WERI-Rb-1 (cell line): ENCODE measurements around the gene OTULINL.

Experiments
- DNase-seq: peaks from one replicate; pipeline ENCODE4 v3.0.0-alpha.2; 2020
- H3K27ac ChIP-seq: fragments of 250-450 bp; sonication (Bioruptor Pico); 2 replicates; pipeline ENCODE4 v1.5.1; 2020; ENCODE audit warnings: mild to moderate bottlenecking, moderate library complexity
- H3K27me3 ChIP-seq: fragments of 250-450 bp; sonication (Bioruptor Pico); 2 replicates; pipeline ENCODE4 v1.5.1; 2021; ENCODE audit warnings: mild to moderate bottlenecking, low read depth, moderate library complexity; ENCODE audit not compliant: insufficient read depth, severe bottlenecking
- H3K36me3 ChIP-seq: fragments of 250-450 bp; sonication (Bioruptor Pico); 2 replicates; pipeline ENCODE4 v1.5.1; 2020; ENCODE audit warnings: mild to moderate bottlenecking, moderate library complexity
- H3K4me3 ChIP-seq: 2 replicates; pipeline ENCODE4 v1.5.1; 2011; ENCODE audit warnings: low read depth, mild to moderate bottlenecking, control low read depth, low read length
- H3K9me3 ChIP-seq: fragments of 250-450 bp; sonication (Bioruptor Pico); 2 replicates; pipeline ENCODE4 v1.5.1; 2021; ENCODE audit warnings: mild to moderate bottlenecking, moderate library complexity; ENCODE audit not compliant: severe bottlenecking
- CTCF ChIP-seq: IDR thresholded peaks from 2 replicates; pipeline ENCODE4 v1.5.1; 2011; ENCODE audit warnings: low read depth, mild to moderate bottlenecking, control low read depth, inconsistent platforms, low read length

OTULINL gene

GRCh38 chr5:14595189-14595588, 13.6 kb downstream of the OTULINL start:
- H3K4me3 ChIP-seq = no peak overlapping the region
- no peak for TF ChIP-seq CTCF
- no peaks in the 10 kb centered on the region for H3K9me3 ChIP-seq
- no peak overlapping the region for H3K27ac ChIP-seq
- H3K36me3 ChIP-seq = peaks cover under 1% of the 10 kb centered on the region
- no peak for DNase-seq
- H3K27me3 ChIP-seq = no peaks in the 10 kb centered on the region

DNA sequence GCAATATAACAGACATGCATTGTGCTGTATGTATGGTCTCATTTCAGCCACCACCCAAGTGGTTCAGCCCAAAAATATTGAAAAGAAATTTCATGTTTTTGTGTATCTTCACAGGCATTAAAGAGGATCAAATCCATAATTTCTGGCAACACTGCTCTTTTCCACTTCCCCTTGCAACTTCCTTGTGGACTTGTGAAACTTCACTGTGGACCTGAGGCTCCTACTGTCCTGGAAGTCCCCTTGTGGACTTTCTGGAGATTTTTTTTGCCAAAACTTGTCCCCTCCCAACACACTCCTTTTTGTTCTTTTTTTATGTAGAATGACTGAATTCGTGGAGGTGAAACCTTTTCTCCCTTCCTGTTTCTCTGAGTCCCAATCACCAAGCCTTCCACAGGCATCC, 14.3 kb downstream of the OTULINL start:
- no peaks in the 10 kb centered on the region for H3K9me3 ChIP-seq
- H3K27me3 ChIP-seq = no peaks in the 10 kb centered on the region
- no peak overlapping the region for H3K27ac ChIP-seq
- DNase-seq = no peak
- peaks cover 4% of the 10 kb centered on the region for H3K36me3 ChIP-seq
- TF ChIP-seq CTCF = no peak
- no peak overlapping the region for H3K4me3 ChIP-seq

- DNase-seq = no peak
Measured at GRCh38 chr5:14597080-14597479, 15.5 kb downstream of the OTULINL start.

GRCh38 chr5:14598225-14598624, 16.6 kb downstream of the OTULINL start:
- Histone ChIP-seq H3K36me3 (peaks cover 22% of the 10 kb centered on the region), H3K4me3 (no peak overlapping the region), H3K27me3 (no peaks in the 10 kb centered on the region), H3K27ac (no peak overlapping the region), H3K9me3 (no peaks in the 10 kb centered on the region)
- DNase-seq = no peak
- TF ChIP-seq CTCF = no peak

More at GRCh38 chr5:14597080-14597479, 15.5 kb downstream of the OTULINL start:
- H3K4me3 ChIP-seq = no peak overlapping the region
- no peaks in the 10 kb centered on the region for H3K9me3 ChIP-seq
- no peaks in the 10 kb centered on the region for H3K27me3 ChIP-seq
- H3K36me3 ChIP-seq = peaks cover 13% of the 10 kb centered on the region
- TF ChIP-seq CTCF = no peak
- no peak overlapping the region for H3K27ac ChIP-seq

DNA sequence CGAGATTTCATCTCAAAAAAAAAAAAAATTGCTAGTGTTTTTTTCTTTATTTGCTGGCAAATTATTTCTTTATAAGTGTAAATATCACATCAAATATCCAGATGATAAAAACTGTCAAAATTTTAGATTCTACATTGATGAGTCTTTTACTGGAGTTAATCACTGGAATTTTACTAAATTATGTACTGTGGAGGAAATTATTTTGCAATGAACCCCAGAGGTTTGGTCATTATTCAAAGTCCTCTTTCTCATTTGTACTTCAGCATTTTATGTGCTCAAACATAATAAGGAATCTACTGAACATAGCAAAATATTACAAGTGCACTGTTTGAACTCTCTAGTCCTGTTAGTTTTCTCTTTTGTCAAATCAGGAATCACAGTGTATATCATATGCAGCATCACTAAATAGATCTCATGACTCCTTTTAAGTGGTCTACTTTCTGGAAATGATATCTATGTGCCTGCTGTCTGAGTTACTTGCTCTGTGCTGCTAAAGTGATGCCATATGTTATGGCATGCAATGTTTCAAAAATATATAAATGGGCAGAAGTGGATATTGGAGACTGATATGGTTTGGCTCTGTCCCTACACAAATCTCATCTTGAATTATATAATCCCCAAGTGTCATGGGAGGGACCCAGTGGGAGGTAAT, 18.0 kb downstream of the OTULINL start:
- Histone ChIP-seq H3K27me3 (no peaks in the 10 kb centered on the region), H3K4me3 (no peak overlapping the region), H3K27ac (no peak overlapping the region), H3K36me3 (peaks cover 28% of the 10 kb centered on the region), H3K9me3 (no peaks in the 10 kb centered on the region)
- no peak for DNase-seq
- TF ChIP-seq CTCF = no peak

- H3K36me3 ChIP-seq = peaks cover 31% of the 10 kb centered on the region
- DNase-seq = no peak
- no peak for TF ChIP-seq CTCF
- no peaks in the 10 kb centered on the region for H3K9me3 ChIP-seq
- H3K27me3 ChIP-seq = no peaks in the 10 kb centered on the region
- H3K27ac ChIP-seq = no peak overlapping the region
- H3K4me3 ChIP-seq = no peak overlapping the region
Measured at GRCh38 chr5:14600846-14601245, 19.3 kb downstream of the OTULINL start.
